ENCODE results near the gene C5orf22. TPM values are rescaled to one million over a fixed set of nuclear protein-coding genes. Genes with fewer than 3 reads are reported as not detected.

The C5orf22 gene
- total RNA-seq, 2 experiments from 2014 or later, result 20.5 to 33.5 TPM

DNA sequence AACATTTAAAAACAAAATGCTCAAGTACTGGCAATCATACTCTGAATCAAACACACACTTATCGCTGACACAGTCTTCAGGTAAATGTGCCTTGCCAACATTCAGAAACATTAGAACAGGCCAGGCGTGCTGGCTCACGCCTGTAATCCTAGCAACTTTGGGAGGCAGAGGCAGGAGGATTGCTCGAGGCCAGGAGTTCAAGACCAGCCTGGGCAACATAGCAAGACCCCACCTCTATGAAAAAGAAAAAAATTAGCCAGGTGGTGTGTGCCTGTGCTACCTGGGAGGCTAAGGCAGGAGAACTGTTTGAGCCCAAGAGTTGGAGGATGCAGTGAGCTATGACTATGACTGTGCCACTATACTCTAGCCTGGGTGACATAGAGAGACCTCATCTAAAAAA, 20.8 kb upstream of the C5orf22 start:
- no peak for DNase-seq (ENCODE audit: low spot score)
- Histone ChIP-seq H3K4me3 (ENCODE audit: low read depth, low read length, poor library complexity, severe bottlenecking) (no peak overlapping the region), H3K4me1 (ENCODE audit: insufficient read depth, low read length, poor library complexity, severe bottlenecking) (no peaks in the 10 kb centered on the region), H4K20me1 (ENCODE audit: insufficient read depth, low read length) (no peaks in the 10 kb centered on the region), H3K36me3 (ENCODE audit: insufficient read depth, low read length) (peaks cover 93% of the 10 kb centered on the region), H2AFZ (ENCODE audit: low read length) (no peak overlapping the region), H3K27ac (ENCODE audit: low read depth, low read length, poor library complexity, severe bottlenecking) (no peak overlapping the region), H3K9me2 (ENCODE audit: insufficient read depth, low read length) (no peaks in the 10 kb centered on the region), H3K79me2 (ENCODE audit: insufficient read depth, low read depth, low read length) (no peaks in the 10 kb centered on the region), H3K9me3 (ENCODE audit: low read length) (no peaks in the 10 kb centered on the region), H3K4me2 (ENCODE audit: low read length) (no peak overlapping the region)
- intact Hi-C loops (cut with micrococcal nuclease; ENCODE audit: unreplicated experiment), result no loop called here
- BruUV-seq (replicated peaks), result no TSS peak
- POLR2A ChIA-PET, result no interaction called here
- CTCF ChIA-PET (ENCODE audit: unreplicated experiment), result no interaction called here
- TF ChIP-seq EZH2phosphoT487 (IDR thresholded peaks at IDR 0.05; ENCODE audit: borderline replicate concordance, low read depth, low read length), result no peak
- TF ChIP-seq, protein P1, sequence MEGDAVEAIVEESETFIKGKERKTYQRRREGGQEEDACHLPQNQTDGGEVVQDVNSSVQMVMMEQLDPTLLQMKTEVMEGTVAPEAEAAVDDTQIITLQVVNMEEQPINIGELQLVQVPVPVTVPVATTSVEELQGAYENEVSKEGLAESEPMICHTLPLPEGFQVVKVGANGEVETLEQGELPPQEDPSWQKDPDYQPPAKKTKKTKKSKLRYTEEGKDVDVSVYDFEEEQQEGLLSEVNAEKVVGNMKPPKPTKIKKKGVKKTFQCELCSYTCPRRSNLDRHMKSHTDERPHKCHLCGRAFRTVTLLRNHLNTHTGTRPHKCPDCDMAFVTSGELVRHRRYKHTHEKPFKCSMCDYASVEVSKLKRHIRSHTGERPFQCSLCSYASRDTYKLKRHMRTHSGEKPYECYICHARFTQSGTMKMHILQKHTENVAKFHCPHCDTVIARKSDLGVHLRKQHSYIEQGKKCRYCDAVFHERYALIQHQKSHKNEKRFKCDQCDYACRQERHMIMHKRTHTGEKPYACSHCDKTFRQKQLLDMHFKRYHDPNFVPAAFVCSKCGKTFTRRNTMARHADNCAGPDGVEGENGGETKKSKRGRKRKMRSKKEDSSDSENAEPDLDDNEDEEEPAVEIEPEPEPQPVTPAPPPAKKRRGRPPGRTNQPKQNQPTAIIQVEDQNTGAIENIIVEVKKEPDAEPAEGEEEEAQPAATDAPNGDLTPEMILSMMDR (conservative IDR thresholded peaks at IDR 0.05; ENCODE audit: low read length), result no peak

DNA sequence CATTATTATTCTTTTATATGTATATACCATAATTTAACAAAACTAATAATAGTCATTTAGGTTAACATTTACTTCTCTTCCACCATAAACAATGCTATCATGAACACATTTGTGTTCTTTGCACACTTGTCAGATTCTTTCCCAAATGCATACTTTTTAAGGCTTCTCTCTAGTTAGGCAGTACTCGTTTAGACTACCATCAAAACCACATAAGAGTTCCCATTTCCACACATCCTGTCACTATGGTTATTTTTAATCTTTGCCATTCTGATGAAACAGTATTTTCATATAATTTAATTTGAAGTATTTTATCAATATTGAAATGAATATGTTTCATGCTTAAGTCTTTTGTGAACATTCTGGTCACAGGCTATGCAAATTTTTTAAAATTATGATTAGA, 15.3 kb upstream of the C5orf22 start:
- intact Hi-C loops (cut with micrococcal nuclease; ENCODE audit: unreplicated experiment), result no loop called here
- ChIA-PET POLR2A (no interaction called here), CTCF (ENCODE audit: unreplicated experiment) (no interaction called here)
- Histone ChIP-seq H4K20me1 (ENCODE audit: insufficient read depth, low read length) (0 out of 2 replicates have a peak, but pooled peaks cover 3% of the 10 kb centered on the region), H3K9me3 (ENCODE audit: low read length) (no peaks in the 10 kb centered on the region), H3K4me3 (ENCODE audit: low read depth, low read length, poor library complexity, severe bottlenecking) (no peak overlapping the region), H3K4me2 (ENCODE audit: low read length) (no peak overlapping the region), H3K79me2 (ENCODE audit: insufficient read depth, low read depth, low read length) (no peaks in the 10 kb centered on the region), H3K36me3 (ENCODE audit: insufficient read depth, low read length) (peaks cover 87% of the 10 kb centered on the region), H3K9me2 (ENCODE audit: insufficient read depth, low read length) (no peaks in the 10 kb centered on the region), H3K4me1 (ENCODE audit: insufficient read depth, low read length, poor library complexity, severe bottlenecking) (no peaks in the 10 kb centered on the region), H3K27ac (ENCODE audit: low read depth, low read length, poor library complexity, severe bottlenecking) (no peak overlapping the region), H2AFZ (ENCODE audit: low read length) (no peak overlapping the region)
- no peak for TF ChIP-seq EZH2phosphoT487 (IDR thresholded peaks at IDR 0.05; ENCODE audit: borderline replicate concordance, low read depth, low read length)
- TF ChIP-seq, protein P1 (conservative IDR thresholded peaks at IDR 0.05; ENCODE audit: low read length), result no peak
- DNase-seq (ENCODE audit: low spot score), result no peak
- no TSS peak for BruUV-seq (replicated peaks)

DNA sequence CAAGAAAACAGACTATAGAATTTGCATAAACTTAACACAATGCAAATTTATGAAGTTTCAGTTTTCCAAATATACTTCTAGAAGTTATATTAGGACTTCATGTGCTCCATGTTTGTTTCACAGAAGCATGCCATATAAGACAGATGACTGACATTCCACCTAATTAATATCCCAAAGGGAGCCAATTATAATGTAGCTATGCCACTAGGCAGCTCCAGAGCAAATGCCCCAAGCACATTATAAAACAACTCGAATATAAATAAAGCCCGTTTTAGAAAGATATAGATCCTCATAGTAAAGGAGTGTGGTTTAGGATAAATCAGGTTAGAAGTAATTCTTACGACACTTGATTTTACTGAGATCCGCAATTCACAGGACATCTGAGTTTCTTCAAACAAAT, 9.1 kb upstream of the C5orf22 start:
- Histone ChIP-seq H3K4me2 (ENCODE audit: low read length) (no peak overlapping the region), H3K9me3 (ENCODE audit: low read length) (no peaks in the 10 kb centered on the region; the same call in 1 of the 2 replicates), H3K27ac (ENCODE audit: low read depth, low read length, poor library complexity, severe bottlenecking) (no peak overlapping the region), H3K4me1 (ENCODE audit: insufficient read depth, low read length, poor library complexity, severe bottlenecking) (peaks cover 6% of the 10 kb centered on the region), H3K4me3 (ENCODE audit: low read depth, low read length, poor library complexity, severe bottlenecking) (no peak overlapping the region), H2AFZ (ENCODE audit: low read length) (no peak overlapping the region), H3K79me2 (ENCODE audit: insufficient read depth, low read depth, low read length) (peaks cover 19% of the 10 kb centered on the region; the same call in 1 of the 2 replicates), H4K20me1 (ENCODE audit: insufficient read depth, low read length) (0 out of 2 replicates have a peak, but pooled peaks cover 3% of the 10 kb centered on the region), H3K36me3 (ENCODE audit: insufficient read depth, low read length) (peaks cover 97% of the 10 kb centered on the region), H3K9me2 (ENCODE audit: insufficient read depth, low read length) (no peaks in the 10 kb centered on the region)
- intact Hi-C loops (cut with micrococcal nuclease; ENCODE audit: unreplicated experiment), result no loop called here
- TF ChIP-seq, protein P1 (conservative IDR thresholded peaks at IDR 0.05; ENCODE audit: low read length), result no peak
- no peak for TF ChIP-seq EZH2phosphoT487 (IDR thresholded peaks at IDR 0.05; ENCODE audit: borderline replicate concordance, low read depth, low read length)
- CTCF ChIA-PET (ENCODE audit: unreplicated experiment), result no interaction called here
- no TSS peak for BruUV-seq (replicated peaks)
- DNase-seq (ENCODE audit: low spot score), result no peak
- POLR2A ChIA-PET, result interaction anchor here (1.1 to 2.9 kb wide), 3 partner anchors 7 to 20 kb away, joined by 3 to 13 read pairs (median 9); partner anchors contain the start of genes C5orf22 and DROSHA

Data from OCI-LY7 (cell line).